MM.1S (cell line): ENCODE measurements around the gene SYT17.

Experiments used
- DNase-seq: peaks from one replicate; pipeline ENCODE4 v3.0.0-alpha.2; 2015
- H2AFZ ChIP-seq: fragments of 300-600 bp; sonication (generic); 2 replicates; pipeline ENCODE4 v1.6.0; 2016; ENCODE audit warnings: antibody characterized with exemption, low read length
- H3F3A ChIP-seq: fragments of 300-600 bp; sonication (generic); 2 replicates; pipeline ENCODE4 v1.6.1; 2016; ENCODE audit warnings: mild to moderate bottlenecking, antibody characterized with exemption, low read length, moderate library complexity, mixed read lengths; ENCODE audit not compliant: insufficient read depth
- H3K27ac ChIP-seq: fragments of 300-600 bp; sonication (generic); 2 replicates; pipeline ENCODE4 v1.5.1; 2016; ENCODE audit warnings: mild to moderate bottlenecking, low read length
- H3K27me3 ChIP-seq: fragments of 300-600 bp; sonication (generic); replicated peaks from 2 replicates; pipeline ENCODE4 v1.6.0; 2016; ENCODE audit warnings: low read length; ENCODE audit not compliant: insufficient read depth
- H3K36me3 ChIP-seq: fragments of 300-600 bp; sonication (generic); replicated peaks from 2 replicates; pipeline ENCODE4 v1.6.1; 2016; ENCODE audit warnings: mild to moderate bottlenecking, low read length, mixed read lengths; ENCODE audit not compliant: insufficient read depth
- H3K4me1 ChIP-seq: fragments of 300-600 bp; sonication (generic); 2 replicates; pipeline ENCODE4 v1.6.1; 2016; ENCODE audit warnings: low read length, mixed read lengths
- H3K4me2 ChIP-seq: fragments of 300-600 bp; sonication (generic); 2 replicates; pipeline ENCODE4 v1.6.0; 2016; ENCODE audit warnings: low read depth, low read length
- H3K4me3 ChIP-seq: fragments of 300-600 bp; sonication (generic); 2 replicates; pipeline ENCODE4 v1.5.1; 2016; ENCODE audit warnings: low read length, mixed read lengths
- H3K79me2 ChIP-seq: fragments of 300-600 bp; sonication (generic); 2 replicates; pipeline ENCODE4 v1.6.1; 2016; ENCODE audit warnings: mixed run types, low read length, mixed read lengths
- H3K9ac ChIP-seq: fragments of 300-600 bp; sonication (generic); 2 replicates; pipeline ENCODE4 v1.6.1; 2016; ENCODE audit warnings: low read length, mixed read lengths
- H3K9me2 ChIP-seq: fragments of 300-600 bp; sonication (generic); replicated peaks from 2 replicates; pipeline ENCODE4 v1.6.1; 2016; ENCODE audit warnings: mild to moderate bottlenecking, low read length, mixed read lengths; ENCODE audit not compliant: insufficient read depth
- H3K9me3 ChIP-seq: fragments of 300-600 bp; sonication (generic); replicated peaks from 2 replicates; pipeline ENCODE4 v1.6.1; 2016; ENCODE audit warnings: mild to moderate bottlenecking, low read length, mixed read lengths; ENCODE audit not compliant: insufficient read depth
- H4K20me1 ChIP-seq: fragments of 300-600 bp; sonication (generic); 2 replicates; pipeline ENCODE4 v1.6.1; 2016; ENCODE audit warnings: mild to moderate bottlenecking, low read length, moderate library complexity, mixed read lengths; ENCODE audit not compliant: insufficient read depth
- CTCF ChIP-seq: fragments of 300-600 bp; sonication (generic); IDR thresholded peaks from 2 replicates; pipeline ENCODE4 v1.5.1; 2016; ENCODE audit warnings: antibody characterized with exemption, low read length, mixed read lengths
- EZH2 ChIP-seq: fragments of 300-600 bp; sonication (generic); optimal IDR thresholded peaks from 2 replicates; pipeline ENCODE3; 2017; ENCODE audit warnings: low read depth, mild to moderate bottlenecking, antibody characterized with exemption, low read length, mixed read lengths
- EZH2phosphoT487 ChIP-seq: fragments of 300-600 bp; sonication (generic); IDR thresholded peaks from 2 replicates; pipeline ENCODE4 v1.6.1; 2018; ENCODE audit warnings: antibody characterized with exemption, low read length

SYT17 gene

GRCh38 chr16:19172098-19172780 lies 4.2 kb downstream of the SYT17 start:
- Histone ChIP-seq H2AFZ (no peak overlapping the region), H3K4me2 (no peak overlapping the region), H3K9ac (no peak overlapping the region), H3F3A (no peaks in the 10 kb centered on the region), H3K9me3 (no peaks in the 10 kb centered on the region), H4K20me1 (no peaks in the 10 kb centered on the region), H3K27me3 (peaks cover 44% of the 10 kb centered on the region), H3K4me1 (no peaks in the 10 kb centered on the region), H3K4me3 (no peak overlapping the region), H3K27ac (no peak overlapping the region), H3K79me2 (no peaks in the 10 kb centered on the region), H3K36me3 (no peaks in the 10 kb centered on the region), H3K9me2 (no peaks in the 10 kb centered on the region)
- no peak for TF ChIP-seq CTCF
- no peak for TF ChIP-seq EZH2
- TF ChIP-seq EZH2phosphoT487 = no peak
- no peak for DNase-seq

GRCh38 chr16:19173059-19173458 lies 5.0 kb downstream of the SYT17 start:
- Histone ChIP-seq H3K9me3 (no peaks in the 10 kb centered on the region), H3K27ac (no peak overlapping the region), H3K9ac (no peak overlapping the region), H2AFZ (no peak overlapping the region), H3K9me2 (no peaks in the 10 kb centered on the region), H3K79me2 (no peaks in the 10 kb centered on the region), H3K4me1 (no peaks in the 10 kb centered on the region), H3F3A (no peaks in the 10 kb centered on the region), H4K20me1 (no peaks in the 10 kb centered on the region), H3K4me3 (no peak overlapping the region), H3K27me3 (peaks cover 44% of the 10 kb centered on the region), H3K36me3 (no peaks in the 10 kb centered on the region), H3K4me2 (no peak overlapping the region)
- TF ChIP-seq EZH2phosphoT487 (no peak), EZH2 (no peak), CTCF (no peak)
- no peak for DNase-seq

DNA sequence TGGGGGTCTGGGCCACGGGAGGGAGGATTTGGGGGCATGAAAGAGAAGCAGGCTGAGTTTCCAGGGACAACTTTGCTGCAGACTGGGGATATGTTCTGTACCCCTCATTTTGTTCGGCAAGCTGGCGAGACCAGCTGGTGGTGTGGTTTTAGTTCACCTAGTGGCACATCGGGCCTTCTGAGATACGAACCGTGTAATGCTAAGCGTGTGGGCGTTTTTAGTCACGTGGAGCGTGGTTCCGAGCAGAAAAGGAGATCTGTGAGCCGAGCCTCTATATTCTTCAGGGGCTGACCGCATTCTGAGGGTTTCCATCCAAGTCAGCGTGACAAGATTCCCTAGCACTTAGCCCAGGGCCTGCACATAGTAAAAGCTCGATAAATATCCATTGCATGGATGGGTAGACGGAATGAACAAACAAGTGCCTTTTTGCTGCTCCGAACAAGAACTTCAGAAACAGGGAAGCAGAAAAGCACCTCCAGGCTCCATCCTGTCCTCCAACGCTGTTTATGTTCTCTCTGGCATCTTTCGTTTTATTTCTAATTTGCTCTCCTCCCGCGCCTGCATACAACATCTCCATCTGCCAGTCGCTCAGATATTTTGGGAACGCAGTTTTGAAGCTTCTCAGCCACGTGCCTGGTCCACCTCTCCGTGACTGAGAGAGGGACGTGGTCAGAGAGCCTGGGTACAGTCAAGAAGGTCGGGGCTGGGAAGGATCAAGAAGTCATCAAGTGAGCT lies 5.8 kb downstream of the SYT17 start:
- Histone ChIP-seq H3K4me3 (no peak overlapping the region), H3K36me3 (no peaks in the 10 kb centered on the region), H3K27me3 (peaks cover 39% of the 10 kb centered on the region), H4K20me1 (no peaks in the 10 kb centered on the region), H3K27ac (no peak overlapping the region), H3K79me2 (no peaks in the 10 kb centered on the region), H3K4me2 (no peak overlapping the region), H2AFZ (no peak overlapping the region), H3K9me2 (no peaks in the 10 kb centered on the region), H3F3A (no peaks in the 10 kb centered on the region), H3K4me1 (no peaks in the 10 kb centered on the region), H3K9ac (no peak overlapping the region), H3K9me3 (no peaks in the 10 kb centered on the region)
- no peak for DNase-seq
- no peak for TF ChIP-seq EZH2phosphoT487
- TF ChIP-seq EZH2 = no peak
- TF ChIP-seq CTCF = no peak
